SU-DHL-6 (cell line): ENCODE results near the gene WDR38.

Experiments
- EZH2phosphoT487 ChIP-seq: fragments of 200-600 bp; sonication (generic), shearing (Covaris generic); conservative IDR thresholded peaks from 2 replicates; pipeline ENCODE4 v1.6.1; 2018; ENCODE audit warnings: mild to moderate bottlenecking, antibody characterized with exemption, low read length, moderate library complexity, mixed read lengths
- TF ChIP-seq, protein P1 (sequence below): fragments of 200-600 bp; sonication (generic); IDR thresholded peaks from one replicate; pipeline ENCODE4 v1.5.1; 2017; ENCODE audit warnings: antibody characterized with exemption, mild to moderate bottlenecking, low read length, moderate library complexity; ENCODE audit not compliant: insufficient read depth, poor library complexity, severe bottlenecking

GRCh38 chr9:124879226-124879625 is 26.0 kb downstream of the WDR38 start:
- TF ChIP-seq, protein P1, sequence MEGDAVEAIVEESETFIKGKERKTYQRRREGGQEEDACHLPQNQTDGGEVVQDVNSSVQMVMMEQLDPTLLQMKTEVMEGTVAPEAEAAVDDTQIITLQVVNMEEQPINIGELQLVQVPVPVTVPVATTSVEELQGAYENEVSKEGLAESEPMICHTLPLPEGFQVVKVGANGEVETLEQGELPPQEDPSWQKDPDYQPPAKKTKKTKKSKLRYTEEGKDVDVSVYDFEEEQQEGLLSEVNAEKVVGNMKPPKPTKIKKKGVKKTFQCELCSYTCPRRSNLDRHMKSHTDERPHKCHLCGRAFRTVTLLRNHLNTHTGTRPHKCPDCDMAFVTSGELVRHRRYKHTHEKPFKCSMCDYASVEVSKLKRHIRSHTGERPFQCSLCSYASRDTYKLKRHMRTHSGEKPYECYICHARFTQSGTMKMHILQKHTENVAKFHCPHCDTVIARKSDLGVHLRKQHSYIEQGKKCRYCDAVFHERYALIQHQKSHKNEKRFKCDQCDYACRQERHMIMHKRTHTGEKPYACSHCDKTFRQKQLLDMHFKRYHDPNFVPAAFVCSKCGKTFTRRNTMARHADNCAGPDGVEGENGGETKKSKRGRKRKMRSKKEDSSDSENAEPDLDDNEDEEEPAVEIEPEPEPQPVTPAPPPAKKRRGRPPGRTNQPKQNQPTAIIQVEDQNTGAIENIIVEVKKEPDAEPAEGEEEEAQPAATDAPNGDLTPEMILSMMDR = no peak
- no peak for TF ChIP-seq EZH2phosphoT487
